GM21360 (cell line): ENCODE measurements around the gene ANKRD33B.

Experiments used
- ATAC-seq: cut with Tn5 transposase; IDR thresholded peaks from one replicate; pipeline ENCODE4 v1.9.1; 2021; ENCODE audit warnings: mild to moderate bottlenecking, moderate library complexity; ENCODE audit not compliant: unreplicated experiment

Gene ANKRD33B

GRCh38 chr5:10577371-10578292, 13.8 kb downstream of the ANKRD33B start:
- peak; percentile 32 for ATAC-seq

DNA sequence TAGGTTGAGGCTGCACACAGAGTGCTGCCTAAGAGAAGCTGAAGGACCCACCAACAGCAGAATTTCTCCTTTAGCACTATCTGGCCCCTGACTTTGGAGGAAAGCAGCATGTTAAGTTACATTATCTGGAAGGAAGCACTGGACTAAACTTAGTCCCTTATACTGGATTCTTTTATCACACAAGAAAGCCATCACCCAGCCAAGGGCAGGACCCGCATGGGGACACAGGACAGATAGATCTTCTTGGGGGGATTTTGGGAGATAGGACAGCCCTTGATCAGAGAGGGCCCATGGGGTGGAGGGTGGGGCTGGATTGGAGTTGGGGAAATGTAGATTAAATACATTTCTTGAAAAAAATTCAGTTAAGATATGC, 14.4 kb downstream of the ANKRD33B start:
- ATAC-seq: no peak

DNA sequence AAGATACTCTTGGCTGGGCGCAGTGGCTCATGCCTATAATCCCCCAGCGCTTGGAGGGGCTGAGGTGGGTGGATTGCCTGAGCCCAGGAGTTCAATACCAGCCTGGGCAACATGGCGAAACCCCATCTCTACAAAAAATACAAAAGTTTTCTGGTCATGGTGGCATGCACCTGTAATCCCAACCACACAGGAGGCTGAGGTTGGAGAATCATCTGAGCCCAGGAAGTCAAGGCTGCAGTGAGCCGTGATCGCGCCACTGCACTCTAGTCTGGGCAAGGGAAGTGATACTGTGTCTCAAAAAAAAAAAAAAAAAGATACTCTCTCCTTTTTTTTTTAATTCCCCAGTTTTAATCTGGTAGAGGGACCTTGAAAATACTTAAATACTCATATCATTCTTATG, 15.0 kb downstream of the ANKRD33B start:
- ATAC-seq: peak; percentile 39

DNA sequence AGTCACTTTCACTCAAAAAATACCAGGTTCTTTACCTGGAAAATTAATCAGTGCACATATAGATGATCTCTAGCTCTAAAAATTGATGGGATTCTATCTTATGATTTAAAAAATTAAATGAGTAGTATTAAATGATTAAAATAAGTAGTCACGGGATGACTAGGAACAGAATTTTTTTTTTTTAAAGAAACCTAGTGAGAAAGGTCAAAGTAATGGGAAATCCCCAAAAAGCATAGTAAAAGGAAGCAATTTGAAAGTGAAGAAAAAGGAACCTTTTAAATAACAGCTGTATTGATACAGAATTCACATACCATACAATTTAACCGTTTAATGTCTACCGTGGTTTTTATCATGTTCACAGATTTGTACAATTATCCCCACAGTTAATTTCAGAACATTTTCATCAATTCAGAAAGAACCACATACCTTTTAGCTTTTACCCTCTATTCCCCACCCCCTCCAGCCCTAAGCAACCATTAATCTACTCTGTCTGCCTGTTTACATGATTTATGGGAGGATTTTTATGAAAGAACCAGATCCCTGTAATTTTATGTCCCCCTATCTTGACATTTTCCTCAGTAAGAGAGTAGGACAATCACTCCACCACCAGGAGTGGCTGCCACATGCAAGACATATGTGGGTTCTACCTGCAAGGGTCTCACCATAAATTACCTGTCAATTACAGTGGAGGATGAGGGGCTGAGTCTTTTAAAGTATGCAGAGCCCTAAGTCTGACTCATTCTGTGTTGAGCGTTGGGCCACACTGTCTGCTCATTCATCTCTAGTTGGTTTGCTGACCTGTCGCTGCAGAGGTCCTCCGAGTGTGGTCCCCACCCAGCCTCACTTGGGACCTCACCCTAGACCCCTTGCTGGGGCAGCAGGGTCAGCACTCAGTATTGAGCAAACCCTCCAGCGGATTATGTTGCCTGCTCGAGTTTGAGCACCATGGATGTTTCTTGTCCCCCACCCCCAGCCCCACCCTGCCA, 16.0 kb downstream of the ANKRD33B start:
- ATAC-seq: peak; percentile 39

DNA sequence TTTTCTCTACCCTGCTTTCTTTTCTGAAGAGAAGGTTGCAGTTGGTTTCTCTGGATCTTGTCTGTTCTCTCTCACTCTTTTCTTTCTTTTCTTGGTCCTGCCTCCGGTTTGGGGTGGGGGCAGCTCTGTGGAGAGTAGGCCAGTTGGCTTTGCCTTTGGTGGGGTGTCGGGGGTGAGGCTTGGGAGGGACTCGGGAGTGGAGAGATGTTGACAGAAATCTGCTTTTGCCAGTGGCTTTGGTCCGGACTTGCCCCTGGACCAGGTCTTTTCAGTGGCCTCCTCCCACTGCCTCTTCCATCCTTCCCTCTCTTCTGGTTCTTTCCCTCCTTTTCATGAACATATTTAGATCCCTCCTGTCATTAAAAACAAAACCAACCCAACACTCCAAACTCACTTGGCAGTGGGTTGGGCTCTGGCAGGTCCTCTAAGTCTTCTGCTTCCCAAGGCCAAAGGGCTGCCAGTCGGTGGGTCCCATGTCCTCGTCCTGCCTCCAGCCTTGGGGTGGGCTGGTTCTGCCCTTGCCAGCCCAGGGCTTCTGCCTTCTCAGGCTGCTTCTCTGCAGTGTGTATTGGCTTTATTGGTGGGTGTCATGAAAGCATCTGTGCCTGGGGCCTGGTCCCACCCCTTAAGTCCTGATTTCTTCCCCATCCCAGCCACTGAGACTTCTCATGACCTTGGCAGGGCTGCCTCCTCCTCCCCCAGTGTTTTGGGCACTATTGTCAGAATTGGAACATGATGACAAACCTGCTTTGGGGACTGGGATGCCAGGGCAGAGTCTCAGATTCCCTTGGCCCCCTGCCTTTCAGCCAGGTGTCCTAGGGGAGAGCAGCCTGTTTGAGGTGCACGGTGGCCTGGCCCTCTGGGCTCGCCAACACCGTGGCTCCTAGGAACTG, 16.9 kb downstream of the ANKRD33B start:
- ATAC-seq: no peak

DNA sequence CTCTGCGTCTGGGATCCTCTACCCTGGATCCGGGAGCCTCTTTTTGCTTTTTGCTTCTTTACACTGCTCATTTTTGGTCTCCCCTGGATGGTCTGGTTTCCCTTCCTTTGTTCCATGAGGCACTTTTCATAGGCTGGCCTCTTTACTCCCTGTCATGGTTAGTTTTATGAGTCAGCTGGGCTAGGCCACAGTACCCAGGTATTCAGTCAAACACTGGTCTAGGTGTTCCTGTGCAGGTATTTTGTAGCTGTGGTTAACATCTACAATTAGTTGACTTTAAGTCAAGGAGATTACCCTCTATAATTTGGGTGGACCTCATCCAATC, 17.5 kb downstream of the ANKRD33B start:
- ATAC-seq: no peak

DNA sequence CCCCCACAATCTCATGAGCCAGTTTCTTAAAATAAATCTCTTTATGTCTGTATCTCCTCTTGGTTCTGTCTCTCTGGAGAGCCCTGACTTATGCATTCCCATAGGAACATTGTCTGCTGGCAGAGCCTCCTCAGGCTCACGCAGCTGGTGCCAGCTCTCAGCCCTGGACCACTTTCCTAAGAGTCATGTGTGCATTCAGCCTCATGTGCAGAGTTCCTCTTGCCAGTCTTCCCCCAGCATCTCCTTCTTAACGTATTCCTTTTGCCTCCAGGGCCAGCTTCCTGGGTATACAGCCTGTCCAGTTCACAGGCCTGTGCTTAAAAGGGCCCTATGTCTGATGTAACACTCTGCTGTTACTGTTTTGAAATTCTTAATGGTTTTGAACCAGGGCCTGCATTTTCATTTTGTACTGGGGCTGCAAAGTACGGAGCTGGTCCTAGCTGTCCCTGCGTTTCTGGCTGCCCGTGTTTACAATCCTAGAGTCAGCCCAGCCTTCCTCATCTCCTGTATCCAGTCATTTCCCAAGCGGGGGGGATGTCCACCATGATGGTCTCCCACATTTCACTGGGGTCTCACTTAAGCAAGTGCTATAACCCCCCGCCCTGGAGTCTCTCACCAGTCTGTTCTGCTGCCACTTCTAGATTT, 18.1 kb downstream of the ANKRD33B start:
- ATAC-seq: no peak

GRCh38 chr5:10582512-10582897, 18.6 kb downstream of the ANKRD33B start:
- ATAC-seq: no peak

DNA sequence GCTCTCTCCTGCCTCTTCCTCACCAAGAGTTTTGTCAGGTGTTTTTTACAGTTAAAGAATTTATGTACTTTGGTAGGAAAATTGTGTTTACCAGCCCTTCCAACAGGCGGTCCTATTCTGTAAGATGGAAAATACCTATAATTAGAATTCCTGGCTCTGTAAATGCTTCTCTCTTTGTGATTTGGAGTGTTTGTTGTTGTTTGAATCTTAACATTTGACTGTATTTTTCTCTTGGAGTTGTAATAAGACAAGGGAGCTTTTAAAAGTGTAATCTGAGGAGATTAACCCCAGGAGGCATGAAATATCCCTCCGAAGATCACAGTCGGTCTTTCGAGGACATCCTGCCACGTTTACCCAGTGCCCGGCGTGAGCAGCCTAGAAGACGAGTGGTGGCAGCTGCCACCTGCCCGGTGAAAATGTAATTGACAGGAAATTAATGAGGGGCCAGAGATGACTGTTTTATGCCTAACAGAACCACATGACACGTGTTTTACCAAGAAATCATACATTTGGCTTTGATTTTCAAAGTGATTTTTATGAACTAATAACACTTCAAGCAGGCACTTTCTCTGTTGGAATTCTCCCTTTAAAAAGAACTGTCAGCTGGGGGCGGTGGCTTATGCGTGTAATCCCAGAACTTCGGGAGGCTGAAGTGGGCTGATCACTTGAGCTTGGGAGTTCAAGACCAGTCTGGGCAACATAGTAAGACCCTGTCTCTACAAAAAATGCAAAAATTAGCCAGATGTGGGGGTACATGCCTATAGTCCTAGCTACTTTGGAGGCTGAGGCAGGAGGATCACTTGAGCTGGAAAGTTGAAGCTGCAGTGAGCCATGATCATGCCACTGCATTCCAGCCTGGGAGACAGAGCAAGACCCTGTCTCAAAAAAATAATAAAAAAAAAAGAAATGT, 20.0 kb downstream of the ANKRD33B start:
- ATAC-seq: no peak

DNA sequence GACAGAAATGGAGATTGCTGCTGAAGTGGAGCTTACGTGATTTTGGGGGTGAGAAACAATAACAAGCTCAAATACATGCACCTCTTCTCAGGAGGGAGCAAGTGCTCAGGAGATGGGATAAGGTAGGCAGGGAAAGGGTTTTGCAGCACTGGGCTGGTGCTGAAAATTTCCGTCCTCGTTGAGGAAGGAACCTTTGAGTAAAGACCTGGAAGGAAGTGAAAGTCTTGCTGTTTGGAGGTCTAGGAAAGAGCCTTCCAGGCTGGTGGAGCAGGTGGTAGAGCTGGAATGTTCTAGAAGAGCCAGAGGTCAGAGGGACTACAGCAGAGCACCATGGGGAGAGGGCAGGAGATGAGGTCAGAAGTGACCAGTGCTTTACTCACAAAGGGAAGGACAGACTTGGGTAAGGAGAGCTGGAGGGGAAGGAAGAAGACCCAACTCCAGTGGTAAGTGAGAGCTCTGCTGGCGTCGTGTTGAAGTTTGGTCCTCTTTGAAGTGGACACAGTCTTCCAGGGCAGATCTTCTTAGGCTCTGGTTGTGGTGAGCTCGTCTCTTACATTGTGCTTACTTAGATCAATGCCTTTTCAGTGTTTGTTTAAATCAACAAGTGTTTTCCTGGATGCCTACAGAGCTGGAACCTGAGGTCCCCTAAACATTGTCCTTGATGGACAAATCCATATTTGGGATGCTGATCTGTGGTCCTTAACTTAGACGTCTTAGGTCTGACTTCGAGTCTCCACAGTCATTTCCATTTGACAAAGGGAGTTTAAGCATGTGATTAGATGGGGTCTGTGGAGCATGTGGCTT, 21.0 kb downstream of the ANKRD33B start:
- no peak for ATAC-seq

GRCh38 chr5:10585518-10585915, 21.6 kb downstream of the ANKRD33B start:
- ATAC-seq: no peak

- ATAC-seq: no peak
These were observed 22.1 kb downstream of the ANKRD33B start for GRCh38 chr5:10586008-10586407.

GRCh38 chr5:10586555-10586954, 22.7 kb downstream of the ANKRD33B start:
- no peak for ATAC-seq

GRCh38 chr5:10588109-10588775, 24.4 kb downstream of the ANKRD33B start:
- ATAC-seq: no peak

- ATAC-seq: peak; percentile 29
These were observed 25.0 kb downstream of the ANKRD33B start for GRCh38 chr5:10588779-10589447.

DNA sequence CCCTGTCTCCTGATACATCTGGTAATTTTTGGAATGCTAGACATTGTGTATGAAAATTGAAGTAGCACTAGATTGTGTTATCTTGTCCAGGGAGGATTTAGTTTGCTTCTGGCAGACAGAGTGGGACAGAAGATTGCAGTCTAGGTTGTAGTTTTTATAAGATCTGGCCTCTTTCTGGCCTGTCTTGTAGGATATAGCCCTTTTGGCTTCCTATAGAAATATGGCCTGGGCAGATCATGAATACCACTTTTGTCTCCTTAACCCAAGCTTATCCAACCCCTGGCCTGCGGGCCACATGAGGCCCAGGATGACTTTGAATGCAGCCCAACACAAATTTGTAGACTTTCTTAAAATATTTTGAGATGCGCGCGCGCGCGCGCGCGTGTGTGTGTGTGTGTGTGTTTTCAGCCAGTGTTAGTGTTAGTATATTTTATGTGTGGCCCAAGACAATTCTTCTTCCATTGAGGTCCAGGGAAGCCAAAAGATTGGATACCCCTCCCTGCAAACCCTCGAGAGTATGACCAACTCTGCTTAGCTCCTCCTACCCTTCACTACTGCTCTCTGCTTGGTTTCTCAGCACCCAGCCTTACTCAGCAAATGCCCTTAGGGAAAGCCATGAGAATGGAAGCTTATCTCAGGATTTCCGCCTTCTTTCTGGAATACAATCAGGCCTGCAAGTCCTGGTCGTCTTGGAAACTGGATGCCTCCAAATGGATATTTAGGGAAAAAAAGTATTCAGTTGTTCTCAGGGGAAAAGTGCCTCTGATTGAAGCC, 26.5 kb downstream of the ANKRD33B start:
- no peak for ATAC-seq

DNA sequence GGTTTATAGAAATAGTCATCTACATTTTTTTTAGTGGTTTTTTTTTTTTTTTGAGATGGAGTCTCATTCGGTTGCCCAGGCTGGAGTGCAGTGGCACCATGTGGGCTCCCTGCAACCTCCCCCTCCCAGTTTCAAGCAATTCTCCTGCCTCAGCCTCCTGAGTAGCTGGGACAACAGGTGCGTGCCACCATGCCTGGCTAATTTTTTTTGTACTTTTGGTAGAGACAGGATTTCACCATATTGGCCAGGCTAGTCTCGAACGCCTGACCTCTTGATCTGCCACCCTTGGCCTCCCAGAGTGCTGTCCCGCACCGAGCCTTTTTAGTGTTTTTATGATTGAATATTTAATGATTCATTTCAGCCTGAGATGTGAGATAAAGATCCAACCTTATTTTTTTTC, 27.3 kb downstream of the ANKRD33B start:
- no peak for ATAC-seq
